ENCODE measurements around the gene AUH. TPM values are rescaled to one million over a fixed set of nuclear protein-coding genes. Genes with fewer than 3 reads are reported as not detected.

AUH gene
- total RNA-seq, 1 experiment from 2014 or later: 29.0 TPM

DNA sequence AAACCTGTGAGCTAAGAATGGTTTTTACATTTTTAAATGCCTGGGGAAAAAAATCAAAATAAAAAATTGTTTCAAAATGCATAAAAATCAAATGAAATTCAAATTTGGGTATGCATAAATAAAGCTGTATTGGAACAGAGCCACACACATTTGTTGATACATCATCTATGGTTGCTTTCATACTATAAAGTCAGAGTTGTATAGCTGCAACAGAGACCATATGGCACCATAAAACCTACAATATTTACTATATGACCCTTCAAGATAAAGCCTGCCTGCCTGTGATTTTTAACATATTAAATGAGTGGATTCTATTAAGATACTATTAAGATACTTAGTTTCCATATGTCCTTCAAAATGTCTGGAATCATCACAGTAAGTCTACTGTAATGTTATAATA, 40.0 kb downstream of the AUH start:
- BruUV-seq (replicated peaks): no TSS peak
- H3K27ac ChIP-seq (ENCODE audit: low read depth, low read length): no peak overlapping the region
- TF ChIP-seq SP1 (IDR thresholded peaks at IDR 0.05; ENCODE audit: low read depth) (no peak), POLR2A (IDR thresholded peaks at IDR 0.05; ENCODE audit: borderline replicate concordance, extremely low read depth, insufficient read depth, insufficient read length) (no peak), FOSL1 (IDR thresholded peaks at IDR 0.05; ENCODE audit: low read depth) (no peak), ATF3 (IDR thresholded peaks at IDR 0.05) (no peak), ELF1 (IDR thresholded peaks at IDR 0.05; ENCODE audit: borderline replicate concordance, low read depth) (no peak), EZH2phosphoT487 (IDR thresholded peaks at IDR 0.05; ENCODE audit: borderline replicate concordance) (no peak), YY1 (IDR thresholded peaks at IDR 0.05; ENCODE audit: extremely low read depth, insufficient replicate concordance, low read depth, low read length) (no peak), TCF7L2 (IDR thresholded peaks at IDR 0.05; ENCODE audit: borderline replicate concordance, extremely low read depth, insufficient read depth, insufficient read length) (no peak), CBX3 (IDR thresholded peaks at IDR 0.05; ENCODE audit: low read depth) (no peak), ZNF274 (IDR thresholded peaks at IDR 0.05; ENCODE audit: low read depth, low read length) (no peak), CEBPB (IDR thresholded peaks at IDR 0.05; ENCODE audit: low read depth) (no peak), POLR2AphosphoS5 (IDR thresholded peaks at IDR 0.05; ENCODE audit: low read depth, low read length) (no peak), REST (IDR thresholded peaks at IDR 0.05; ENCODE audit: low read depth) (no peak), RAD21 (IDR thresholded peaks at IDR 0.05; ENCODE audit: low read depth) (no peak), ZFX (IDR thresholded peaks at IDR 0.05) (no peak), EGR1 (IDR thresholded peaks at IDR 0.05; ENCODE audit: low read depth) (no peak)
- TF ChIP-seq, protein P1, sequence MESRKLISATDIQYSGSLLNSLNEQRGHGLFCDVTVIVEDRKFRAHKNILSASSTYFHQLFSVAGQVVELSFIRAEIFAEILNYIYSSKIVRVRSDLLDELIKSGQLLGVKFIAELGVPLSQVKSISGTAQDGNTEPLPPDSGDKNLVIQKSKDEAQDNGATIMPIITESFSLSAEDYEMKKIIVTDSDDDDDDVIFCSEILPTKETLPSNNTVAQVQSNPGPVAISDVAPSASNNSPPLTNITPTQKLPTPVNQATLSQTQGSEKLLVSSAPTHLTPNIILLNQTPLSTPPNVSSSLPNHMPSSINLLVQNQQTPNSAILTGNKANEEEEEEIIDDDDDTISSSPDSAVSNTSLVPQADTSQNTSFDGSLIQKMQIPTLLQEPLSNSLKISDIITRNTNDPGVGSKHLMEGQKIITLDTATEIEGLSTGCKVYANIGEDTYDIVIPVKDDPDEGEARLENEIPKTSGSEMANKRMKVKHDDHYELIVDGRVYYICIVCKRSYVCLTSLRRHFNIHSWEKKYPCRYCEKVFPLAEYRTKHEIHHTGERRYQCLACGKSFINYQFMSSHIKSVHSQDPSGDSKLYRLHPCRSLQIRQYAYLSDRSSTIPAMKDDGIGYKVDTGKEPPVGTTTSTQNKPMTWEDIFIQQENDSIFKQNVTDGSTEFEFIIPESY (IDR thresholded peaks at IDR 0.05; ENCODE audit: extremely low read depth, insufficient replicate concordance, low read length): no peak
- H3K27me3 ChIP-seq (ENCODE audit: insufficient read depth, low read length): no peaks in the 10 kb centered on the region
- no peaks in the 10 kb centered on the region for H4K20me1 ChIP-seq (ENCODE audit: insufficient read depth)
- no peaks in the 10 kb centered on the region for H3K4me1 ChIP-seq (ENCODE audit: control insufficient read depth in 1 of 2, insufficient read depth in 2 of 2, low read length in 2 of 2)
- H3K9ac ChIP-seq (ENCODE audit: low read length): no peak overlapping the region
- H3K9me2 ChIP-seq (ENCODE audit: insufficient read depth): no peaks in the 10 kb centered on the region
- DNase-seq (ENCODE audit: low read depth, low spot score) (no peak), ATAC-seq (no peak)
- H3K4me3 ChIP-seq (replicated peaks in 1 of 2; ENCODE audit: low read depth in 1 of 2, low read length in 2 of 2): no peak overlapping the region
- CTCF ChIA-PET: no interaction called here
- intact Hi-C loops (cut with micrococcal nuclease): loop anchor here (2.0 kb wide), 1 partner anchor 17 kb away; no protein-coding TSS in a partner anchor
- 0 out of 2 replicates have a peak, but pooled peaks cover 1% of the 10 kb centered on the region for H3K79me2 ChIP-seq (ENCODE audit: insufficient read depth, low read length)
- no peak overlapping the region for H2AFZ ChIP-seq (ENCODE audit: low read depth, low read length, poor library complexity, severe bottlenecking)
- H3K4me2 ChIP-seq (ENCODE audit: low read length): no peak overlapping the region
- POLR2A ChIA-PET: no interaction called here
- no peaks in the 10 kb centered on the region for H3K36me3 ChIP-seq (ENCODE audit: control insufficient read depth in 1 of 2, insufficient read depth in 2 of 2, low read length in 2 of 2)
- no peaks in the 10 kb centered on the region for H3K9me3 ChIP-seq (ENCODE audit: control insufficient read depth in 1 of 2, insufficient read depth in 1 of 2, low read depth in 1 of 2, low read length in 2 of 2)
- RAD21 ChIA-PET (ENCODE audit: low non-redundant PET in 1 of 2, low total read pairs in 2 of 2, uncharacterized antibody in 2 of 2, unreplicated experiment in 2 of 2): no interaction called here

Data from HCT116 (cell line).